Measurements from ENCODE around the gene C19orf12.

Gene C19orf12

GRCh38 chr19:29699861-29700260 is 15.2 kb downstream of the C19orf12 start:
- no peak for TF ChIP-seq CTCF (IDR thresholded peaks at IDR 0.05; ENCODE audit: insufficient read depth, low read depth, low read length, missing control alignments)
- H3K4me3 ChIP-seq (ENCODE audit: low read depth, low read length) = no peak overlapping the region
- no peak for DNase-seq (ENCODE audit: low read depth)

GRCh38 chr19:29697523-29698261 is 17.4 kb downstream of the C19orf12 start:
- H3K4me3 ChIP-seq (ENCODE audit: low read depth, low read length) = no peak overlapping the region
- no peak for DNase-seq (ENCODE audit: low read depth)
- TF ChIP-seq CTCF (IDR thresholded peaks at IDR 0.05; ENCODE audit: insufficient read depth, low read depth, low read length, missing control alignments) = no peak

- TF ChIP-seq CTCF (IDR thresholded peaks at IDR 0.05; ENCODE audit: insufficient read depth, low read depth, low read length, missing control alignments) = no peak
- no peak for DNase-seq (ENCODE audit: low read depth)
- H3K4me3 ChIP-seq (ENCODE audit: low read depth, low read length) = no peak overlapping the region
These were observed 18.6 kb downstream of the C19orf12 start for GRCh38 chr19:29696565-29696846.

- no peak for DNase-seq (ENCODE audit: low read depth)
- no peak for TF ChIP-seq CTCF (IDR thresholded peaks at IDR 0.05; ENCODE audit: insufficient read depth, low read depth, low read length, missing control alignments)
- H3K4me3 ChIP-seq (ENCODE audit: low read depth, low read length) = no peak overlapping the region
These were observed 19.1 kb downstream of the C19orf12 start for GRCh38 chr19:29695765-29696564.

- peak; percentile 84 for DNase-seq (ENCODE audit: low read depth)
- no peak overlapping the region for H3K4me3 ChIP-seq (ENCODE audit: low read depth, low read length)
- TF ChIP-seq CTCF (IDR thresholded peaks at IDR 0.05; ENCODE audit: insufficient read depth, low read depth, low read length, missing control alignments) = peak; percentile 91
These were observed 20.1 kb downstream of the C19orf12 start for GRCh38 chr19:29694669-29695627.

DNA sequence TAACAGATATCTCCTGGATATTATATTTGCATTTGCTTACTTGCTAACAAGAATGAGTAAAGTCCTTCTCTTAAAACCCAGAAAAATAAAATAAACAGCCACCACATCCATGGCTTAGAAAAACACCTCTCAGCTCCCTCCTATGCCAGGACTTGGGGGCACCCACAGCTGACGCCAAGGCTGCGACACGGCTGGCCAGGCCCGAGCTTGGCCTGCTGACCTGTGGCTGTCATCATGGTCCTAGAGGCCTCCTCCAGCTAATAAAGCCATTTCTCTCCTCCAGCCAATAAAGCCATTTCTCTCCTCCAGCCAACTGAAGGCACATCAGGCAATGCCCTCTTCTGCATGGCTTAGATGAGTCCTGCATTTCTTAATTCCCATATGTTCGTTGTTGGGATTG is 20.9 kb downstream of the C19orf12 start:
- no peak for DNase-seq (ENCODE audit: low read depth)
- H3K4me3 ChIP-seq (ENCODE audit: low read depth, low read length) = no peak overlapping the region
- no peak for TF ChIP-seq CTCF (IDR thresholded peaks at IDR 0.05; ENCODE audit: insufficient read depth, low read depth, low read length, missing control alignments)
